ENCODE data around the gene KIAA0040.

DNA sequence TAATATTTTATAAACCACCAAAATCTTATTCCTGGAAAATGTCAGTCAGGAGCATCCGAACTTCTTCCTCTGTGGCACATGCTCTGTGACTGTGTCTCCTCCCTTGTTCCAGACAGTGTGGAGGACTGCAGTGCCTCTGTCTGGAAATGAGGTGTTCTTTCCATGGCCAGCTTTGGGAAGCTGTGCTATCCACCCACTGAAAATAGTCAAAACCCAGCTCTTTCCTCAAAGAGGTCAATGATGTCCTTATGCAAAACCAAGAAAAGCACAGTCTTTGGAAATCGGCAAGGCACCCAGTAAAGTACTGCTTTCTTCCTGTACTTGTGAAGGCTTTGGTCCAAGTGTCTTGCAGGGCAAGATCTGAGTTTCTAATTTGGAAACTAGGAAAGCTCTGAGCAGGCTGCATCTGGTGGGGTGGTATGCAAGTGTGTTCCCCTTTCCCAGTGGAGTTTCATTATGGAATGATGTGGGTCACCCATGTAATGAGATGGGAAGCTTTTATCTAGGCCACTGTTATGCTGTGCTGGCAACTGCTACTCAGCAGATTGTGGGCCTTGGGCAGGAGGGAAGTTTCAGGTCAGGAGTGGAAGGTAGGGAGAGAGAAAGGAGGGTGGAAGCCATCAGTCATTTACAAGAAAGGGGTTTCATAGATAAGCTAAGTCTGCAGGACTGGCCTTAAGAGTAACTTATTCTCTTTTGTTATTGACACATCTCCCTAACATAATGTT lies 6.0 kb downstream of the KIAA0040 start:
- TF ChIP-seq POLR2A (IDR thresholded peaks at IDR 0.05; ENCODE audit: low read length) (no peak), GATA1 (IDR thresholded peaks at IDR 0.05; ENCODE audit: low read depth, low read length) (no peak)

Measured in erythroblast (primary cell).